Raji (cell line): ENCODE results near the gene RAP1GAP.

Experiments used
- POLR2A ChIP-seq: IDR thresholded peaks from 2 replicates; pipeline ENCODE4 v1.6.1; 2011; ENCODE audit warnings: low read depth, low read length, control low read depth; ENCODE audit not compliant: insufficient read depth

The RAP1GAP gene

DNA sequence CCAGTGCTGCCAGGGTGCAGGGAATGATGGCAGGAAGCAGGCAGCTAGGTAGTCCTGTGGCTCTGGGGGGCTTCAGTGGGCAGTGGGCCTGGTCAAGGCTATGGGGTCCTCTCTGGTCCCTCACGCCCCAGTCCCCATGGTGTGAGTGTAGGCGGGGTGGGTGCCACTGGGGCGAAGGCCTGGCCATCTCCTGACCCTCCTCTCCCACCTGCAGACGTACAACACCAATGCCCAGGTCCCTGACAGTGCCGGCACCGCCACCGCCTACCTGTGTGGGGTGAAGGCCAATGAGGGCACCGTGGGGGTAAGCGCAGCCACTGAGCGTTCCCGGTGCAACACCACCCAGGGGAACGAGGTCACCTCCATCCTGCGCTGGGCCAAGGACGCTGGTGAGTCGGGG lies 106.3 kb downstream of the RAP1GAP start:
- TF ChIP-seq POLR2A, result no peak

DNA sequence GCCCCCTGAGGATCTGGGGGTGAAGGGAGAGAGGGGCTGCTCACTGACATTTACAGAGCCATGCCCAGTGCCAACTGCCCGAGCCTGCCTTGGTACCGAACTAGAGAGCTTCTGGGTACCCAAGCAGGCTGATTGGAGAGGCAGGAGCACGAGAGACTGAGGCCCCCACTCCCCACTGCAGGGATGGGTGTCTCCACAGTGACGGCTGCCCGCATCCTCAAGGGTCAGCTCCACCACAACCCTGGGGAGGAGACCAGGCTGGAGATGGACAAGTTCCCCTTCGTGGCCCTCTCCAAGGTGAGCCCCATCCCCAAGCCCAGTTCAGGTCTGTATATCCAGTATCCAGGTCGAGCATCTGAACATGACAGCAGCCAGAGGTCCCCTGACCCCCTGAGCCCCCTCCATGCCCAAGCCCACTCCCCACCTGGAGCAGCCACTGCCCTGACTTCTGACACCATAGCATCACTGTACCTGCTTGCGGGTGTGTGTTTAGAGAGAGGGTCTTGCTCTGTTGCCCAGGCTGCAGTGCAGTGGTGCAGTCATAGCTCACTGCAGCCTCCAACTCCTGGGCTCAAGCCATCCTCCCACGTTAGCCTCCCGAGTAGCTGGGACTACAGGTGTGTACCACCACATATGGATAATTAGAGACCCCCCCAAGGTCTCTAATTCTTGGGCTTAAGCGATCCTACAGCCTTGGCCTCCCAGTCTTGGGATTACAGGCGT lies 108.1 kb downstream of the RAP1GAP start:
- no peak for TF ChIP-seq POLR2A

GRCh38 chr1:21559788-21560567 lies 109.2 kb downstream of the RAP1GAP start:
- no peak for TF ChIP-seq POLR2A

- TF ChIP-seq POLR2A, result no peak
Measured at GRCh38 chr1:21553116-21553926, 115.8 kb downstream of the RAP1GAP start.

DNA sequence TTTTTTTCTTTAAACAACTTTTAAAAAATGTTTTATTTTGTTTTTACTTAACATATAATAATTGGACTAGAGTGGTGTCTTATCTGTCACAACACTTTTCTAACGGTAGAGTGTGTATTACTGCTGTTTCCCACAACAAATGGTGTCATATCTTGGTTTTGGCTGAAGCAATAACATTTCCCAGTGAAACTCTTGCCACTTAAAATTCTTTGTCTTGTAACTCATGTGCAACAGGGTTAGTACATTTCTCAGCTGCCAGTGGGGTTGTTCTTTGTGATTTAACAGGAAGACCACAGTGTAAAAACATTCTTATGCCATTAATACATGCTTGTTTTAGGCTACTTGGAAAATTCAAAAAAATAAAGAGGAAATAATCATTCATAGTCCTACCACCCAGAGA lies 116.4 kb downstream of the RAP1GAP start:
- no peak for TF ChIP-seq POLR2A

DNA sequence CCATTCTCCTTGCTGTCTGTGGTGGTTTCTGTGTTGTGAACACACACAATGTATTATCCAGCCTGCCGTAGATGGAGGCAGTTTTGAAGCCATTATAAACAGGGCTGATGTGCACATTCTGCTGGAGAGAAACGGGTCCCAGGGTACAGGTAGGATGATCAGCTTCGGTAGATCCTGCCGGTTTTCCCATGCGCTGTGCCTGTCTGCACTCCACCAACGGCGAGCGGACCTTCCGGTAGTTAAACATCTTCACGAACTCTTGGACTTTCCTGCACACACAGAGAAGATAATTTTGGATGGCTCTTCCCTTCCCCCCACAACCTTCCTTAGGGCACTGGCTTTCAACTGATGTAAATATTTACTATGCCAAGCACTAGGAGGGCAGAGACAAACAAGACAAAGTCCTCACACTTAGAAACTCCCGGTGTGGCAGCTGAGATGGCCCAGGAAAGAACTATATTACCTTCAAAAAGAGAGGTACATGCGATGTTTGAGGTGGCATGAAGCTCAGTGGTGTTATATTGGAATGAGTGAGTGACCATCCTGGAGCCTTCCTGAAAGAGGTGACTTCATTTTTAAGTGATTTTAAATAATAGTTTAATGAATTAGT lies 118.2 kb downstream of the RAP1GAP start:
- TF ChIP-seq POLR2A, result no peak

DNA sequence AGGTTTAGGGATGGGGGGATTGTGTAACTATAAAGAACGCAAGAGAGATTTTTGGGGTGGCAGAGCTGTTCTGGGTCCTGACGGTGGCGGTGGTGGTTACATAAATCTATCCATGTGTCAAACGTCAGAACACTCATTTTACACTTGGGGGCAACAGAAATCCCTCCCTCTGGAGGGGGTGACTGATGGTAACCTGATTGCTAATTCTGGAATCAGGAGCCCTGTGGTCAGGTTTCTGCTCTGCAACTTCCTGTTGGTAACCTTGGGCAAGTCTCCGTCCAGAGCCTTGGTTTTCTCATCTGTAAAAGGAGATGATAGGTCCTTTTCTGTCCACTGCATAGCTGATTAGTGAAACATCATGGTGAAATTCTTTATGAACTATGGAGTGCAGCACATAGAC lies 119.1 kb downstream of the RAP1GAP start:
- TF ChIP-seq POLR2A, result no peak

GRCh38 chr1:21547876-21548275 lies 121.3 kb downstream of the RAP1GAP start:
- no peak for TF ChIP-seq POLR2A
